GM19043 (cell line): Measurements from ENCODE around the gene EEPD1.
"Not testable (repeated sequence)": the region's sequence is repeated elsewhere in the genome, so short reads cannot be mapped to it uniquely, and the experiment has no call there.

Source experiments
- ATAC-seq: cut with Tn5 transposase; IDR thresholded peaks from one replicate; pipeline ENCODE4 v1.9.1; 2021; ENCODE audit warnings: low read depth; ENCODE audit not compliant: unreplicated experiment

EEPD1 gene

DNA sequence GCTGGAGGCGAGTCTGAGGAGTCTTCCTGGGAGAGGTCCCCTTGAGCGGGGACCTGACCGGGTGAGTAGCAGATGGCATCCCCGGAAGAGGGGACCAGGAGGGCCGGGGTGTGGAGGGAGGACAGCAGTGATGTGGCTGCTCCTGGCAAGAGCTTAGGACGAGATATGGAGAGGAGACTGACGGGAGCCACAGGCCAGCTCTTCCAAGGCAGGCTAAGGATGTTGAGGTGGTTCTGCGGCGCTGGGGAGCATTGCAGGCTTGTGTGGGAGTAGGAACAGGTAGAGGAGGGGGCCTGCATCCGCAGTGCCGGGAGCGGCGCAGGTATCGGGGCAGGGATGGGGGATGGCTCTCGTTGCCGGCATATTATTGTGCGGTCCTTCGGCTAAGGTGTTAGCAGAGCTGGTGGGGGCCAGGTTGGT lies 159.9 kb downstream of the EEPD1 start:
- ATAC-seq = no peak

DNA sequence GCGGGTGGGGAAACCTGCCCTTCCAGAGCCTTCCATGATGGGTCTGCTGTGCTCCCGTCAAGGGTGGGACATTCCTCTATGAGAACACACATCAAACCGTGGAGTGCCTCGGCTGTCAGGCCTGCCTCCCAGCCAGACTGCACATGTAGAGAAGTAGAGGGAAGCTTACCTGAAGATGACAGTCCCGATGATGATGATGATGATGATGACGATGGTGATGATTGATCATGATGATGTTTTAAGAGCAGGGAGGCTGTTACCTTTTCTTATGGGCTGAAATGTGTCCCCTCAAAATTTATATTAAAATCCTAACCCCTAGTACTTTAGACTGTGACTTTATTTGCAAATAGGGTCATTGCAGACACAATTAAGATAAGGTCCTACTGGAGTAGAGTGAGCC lies 160.6 kb downstream of the EEPD1 start:
- no peak for ATAC-seq

DNA sequence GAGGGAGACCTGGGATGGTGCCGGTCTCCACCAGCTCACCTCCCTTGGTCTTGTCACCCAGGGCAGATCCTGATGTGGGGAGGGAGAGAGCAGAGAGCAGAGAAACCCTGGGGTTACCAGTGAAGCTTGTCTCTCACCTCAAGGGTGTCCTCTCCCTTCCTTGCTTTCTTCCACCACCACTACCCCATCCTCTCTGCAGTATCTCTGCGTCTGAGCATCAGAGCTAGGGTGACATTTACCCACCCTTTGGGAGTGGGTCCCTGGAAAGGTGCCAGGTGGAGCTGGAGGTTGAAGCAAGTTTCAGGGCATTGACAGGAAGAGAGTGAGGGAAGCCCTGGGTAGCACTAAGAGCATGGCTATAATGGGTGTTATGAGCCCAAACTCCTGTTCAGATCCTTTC lies 161.4 kb downstream of the EEPD1 start:
- ATAC-seq = no peak

DNA sequence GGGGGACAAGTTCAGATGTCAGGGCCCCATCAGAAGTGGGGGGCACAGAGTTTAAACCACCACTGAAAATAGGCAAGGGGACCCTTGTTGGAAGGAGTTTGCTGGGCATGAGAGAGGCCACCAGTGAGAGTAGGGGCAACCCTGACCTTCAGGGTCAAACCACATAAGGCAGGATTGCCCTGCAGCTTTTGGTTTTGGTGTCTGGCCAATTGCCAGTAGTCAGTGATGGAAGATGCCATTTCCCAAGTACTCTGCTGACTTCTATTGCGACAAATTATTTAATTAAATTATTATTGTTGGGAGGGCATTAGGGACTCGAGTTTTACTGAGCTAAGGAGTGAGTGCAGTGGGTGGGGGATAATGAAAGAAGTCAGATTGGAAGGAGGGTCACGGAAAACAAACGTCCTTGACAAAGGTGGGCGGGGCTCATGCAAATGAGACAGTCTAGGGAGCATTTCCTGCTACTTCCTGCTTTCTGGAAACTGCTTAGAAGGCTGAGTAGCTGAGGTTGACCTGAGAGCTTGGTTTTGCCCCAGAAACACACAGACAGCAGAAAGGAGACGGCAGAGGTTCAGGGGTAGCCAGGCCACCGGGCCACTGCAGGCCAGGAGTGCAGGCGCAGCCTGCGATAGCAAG lies 162.4 kb downstream of the EEPD1 start:
- no peak for ATAC-seq

GRCh38 chr7:36316319-36316718 lies 163.3 kb downstream of the EEPD1 start:
- no peak for ATAC-seq

DNA sequence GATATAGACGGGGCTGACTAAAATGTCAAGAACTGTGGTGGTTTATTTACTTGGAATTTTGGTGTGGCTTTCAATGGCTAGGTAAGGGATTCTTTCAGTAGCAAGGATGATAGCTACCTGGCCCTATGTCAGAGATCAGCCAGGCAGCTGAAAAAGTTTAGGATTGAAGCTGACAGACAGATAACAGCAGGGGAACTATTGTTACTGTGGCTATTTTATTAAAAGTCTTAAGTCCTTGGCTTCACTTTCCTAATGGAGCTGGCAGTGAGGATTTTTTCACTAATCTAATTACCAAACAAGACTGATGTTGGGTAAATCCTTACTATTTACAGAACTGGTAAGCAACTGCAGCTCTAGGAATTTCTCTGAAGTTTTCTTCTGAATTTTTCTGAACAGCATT lies 164.2 kb downstream of the EEPD1 start:
- no peak for ATAC-seq

GRCh38 chr7:36318116-36318515 lies 165.1 kb downstream of the EEPD1 start:
- no peak for ATAC-seq

DNA sequence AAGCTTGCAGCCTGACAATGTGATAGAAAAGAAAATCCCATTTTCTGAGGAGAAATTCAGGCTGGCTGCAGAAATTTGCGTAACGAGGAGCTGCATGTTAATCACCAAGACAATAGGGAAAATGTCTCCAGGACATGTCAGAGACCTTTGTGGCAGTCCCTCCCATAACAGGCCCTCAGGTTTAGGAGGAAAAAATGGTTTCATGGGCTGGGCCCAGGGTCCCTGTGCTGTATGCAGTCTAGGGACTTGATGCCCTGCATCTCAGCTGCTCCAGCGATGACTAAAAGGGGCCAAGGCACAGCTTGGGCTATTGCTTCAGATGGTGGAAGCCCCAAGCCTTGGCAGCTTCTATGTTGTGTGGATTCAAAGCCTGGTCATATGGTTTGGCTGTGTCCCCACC lies 168.2 kb downstream of the EEPD1 start:
- ATAC-seq = not testable (repeated sequence)

GRCh38 chr7:36336390-36336789 lies 183.3 kb downstream of the EEPD1 start:
- ATAC-seq = no peak

DNA sequence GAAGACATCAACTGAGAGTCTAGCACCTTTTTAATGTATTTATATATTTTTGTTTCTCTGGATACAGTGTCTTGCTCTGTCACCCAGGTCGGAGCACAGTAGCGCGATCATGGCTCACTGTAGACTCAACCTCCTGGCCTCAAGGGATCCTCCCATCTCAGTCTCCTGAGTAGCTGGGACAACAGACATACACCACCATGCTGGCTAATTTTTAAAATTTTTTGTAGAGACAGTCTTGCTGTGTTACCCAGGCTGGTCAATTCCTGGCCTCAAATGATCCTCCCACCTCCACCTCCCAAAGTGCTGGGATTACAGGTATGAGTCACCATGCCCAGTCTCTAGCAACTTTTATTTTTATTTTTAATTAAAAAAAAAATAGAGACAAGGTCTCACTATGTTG lies 185.2 kb downstream of the EEPD1 start:
- ATAC-seq = no peak

DNA sequence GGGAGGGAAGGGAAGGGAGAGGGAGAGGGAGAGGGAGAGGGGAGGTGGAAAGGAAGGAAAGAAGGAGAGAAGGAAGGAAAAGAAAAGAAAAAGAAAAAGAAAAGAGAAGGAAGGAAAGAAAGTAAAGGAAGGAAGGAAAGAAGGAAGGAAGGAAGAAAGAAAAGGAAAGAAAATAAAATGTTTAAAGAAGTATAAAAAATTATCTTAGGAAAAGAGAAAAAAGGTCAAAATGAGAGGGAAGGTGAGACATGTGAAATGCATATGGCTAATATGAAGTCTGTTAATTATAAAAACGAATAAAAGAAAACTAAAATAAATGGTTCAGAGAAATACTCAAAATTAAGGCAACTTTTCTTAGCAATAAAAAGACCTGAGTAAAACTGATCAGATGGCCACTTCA lies 190.5 kb downstream of the EEPD1 start:
- no peak for ATAC-seq

GRCh38 chr7:36344622-36345021 lies 191.6 kb downstream of the EEPD1 start:
- ATAC-seq = no peak

DNA sequence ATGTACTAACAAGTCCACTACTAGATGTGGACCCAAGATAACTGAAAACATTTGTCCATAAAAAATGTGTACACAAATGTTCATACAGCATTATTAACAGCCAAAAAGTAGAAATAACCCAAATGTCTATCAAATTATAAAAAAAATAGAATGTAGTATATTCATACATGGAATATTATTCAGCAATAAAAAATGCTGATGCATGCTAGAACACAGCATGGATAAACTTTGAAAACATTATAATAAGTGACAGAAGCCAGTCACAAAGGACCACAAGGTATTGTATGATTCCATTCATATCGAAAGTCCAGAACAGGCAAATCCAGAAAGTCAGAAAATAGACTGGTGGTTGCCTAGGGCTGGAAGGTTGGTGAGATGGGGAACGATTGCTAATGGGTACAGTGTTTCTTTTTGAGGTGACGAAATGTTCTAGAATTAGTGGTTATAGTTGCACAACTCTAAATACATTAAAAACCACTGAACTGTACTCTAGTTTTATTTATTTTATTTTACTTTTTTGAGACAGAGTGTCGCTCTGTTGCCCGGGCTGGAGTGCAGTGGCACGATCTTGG lies 193.3 kb downstream of the EEPD1 start:
- no peak for ATAC-seq

GRCh38 chr7:36348256-36348655 lies 195.2 kb downstream of the EEPD1 start:
- ATAC-seq = no peak

GRCh38 chr7:36348771-36349170 lies 195.7 kb downstream of the EEPD1 start:
- no peak for ATAC-seq

DNA sequence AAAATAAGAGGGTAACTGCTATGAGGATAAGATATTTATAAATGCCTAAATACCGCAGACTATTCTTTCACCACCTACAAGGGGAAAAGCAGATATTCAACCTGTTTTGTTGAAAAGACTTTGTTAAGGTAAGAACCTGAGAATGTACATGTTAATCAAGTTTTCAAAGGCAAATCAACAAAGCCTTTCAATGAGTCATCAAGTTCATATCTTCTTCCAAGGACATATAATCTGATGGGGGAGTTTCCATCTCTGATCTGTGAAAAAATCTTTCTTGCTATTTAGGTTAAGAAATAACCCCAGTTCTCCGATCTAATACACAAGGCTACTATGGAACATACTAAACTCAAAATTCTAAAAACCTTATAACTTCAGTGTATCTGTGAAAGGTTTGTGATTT lies 196.6 kb downstream of the EEPD1 start:
- no peak for ATAC-seq
